ENCODE measurements around the gene NPAS2.

- TF ChIP-seq GATA2 (IDR thresholded peaks at IDR 0.05; ENCODE audit: insufficient read depth, insufficient read length, low read depth, low read length): no peak
- no peak for TF ChIP-seq EZH2 (IDR thresholded peaks at IDR 0.05; ENCODE audit: borderline replicate concordance, low read depth, low read length, severe bottlenecking)
Observed at GRCh38 chr2:100791936-100792308, 28.0 kb upstream of the NPAS2 start.
